Measurements from ENCODE around the gene TESK2. TPM values are rescaled to one million over a fixed set of nuclear protein-coding genes. Genes with fewer than 3 reads are reported as not detected.
"Not testable (repeated sequence)": the region's sequence is repeated elsewhere in the genome, so short reads cannot be mapped to it uniquely, and the experiment has no call there.

Gene TESK2
- polyA plus RNA-seq, 1 of the 3 experiments (the other 2 are of a cell fraction), result 1.3 TPM

DNA sequence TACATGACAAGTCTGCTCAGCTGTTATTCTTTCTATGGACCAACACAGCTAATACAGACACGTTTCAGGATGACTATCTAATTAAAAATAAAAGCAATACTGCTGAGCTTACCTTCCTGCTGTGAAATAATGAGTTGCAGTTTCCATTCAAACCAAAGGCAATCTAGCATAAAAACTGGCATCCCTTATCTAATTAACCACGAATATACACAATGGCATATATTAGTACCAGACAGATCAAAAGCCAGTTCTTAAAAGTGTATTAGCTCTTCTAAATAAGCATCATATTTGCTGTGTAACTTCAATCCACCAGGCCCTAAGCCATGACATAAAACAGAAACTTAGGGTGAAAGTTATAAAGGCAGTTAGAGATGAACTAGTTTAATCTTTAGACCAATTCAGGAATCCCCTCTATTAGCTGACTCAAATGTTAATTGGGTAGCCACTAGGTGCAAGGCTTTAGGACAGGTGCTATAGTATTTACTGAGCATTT lies 20.6 kb downstream of the TESK2 start:
- CTCF ChIA-PET, result no interaction called here
- Histone ChIP-seq H3K9me3 (no peaks in the 10 kb centered on the region), H3K79me2 (ENCODE audit: insufficient read depth) (no peaks in the 10 kb centered on the region), H3K9me2 (no peaks in the 10 kb centered on the region), H3K27me3 (ENCODE audit: insufficient read depth) (no peaks in the 10 kb centered on the region), H3K27ac (ENCODE audit: low read depth in 2 of 2, low read length in 1 of 2) (no peak overlapping the region), H3F3A (replicated peaks; ENCODE audit: insufficient read depth) (no peaks in the 10 kb centered on the region), H3K36me3 (replicated peaks in 1 of 2; ENCODE audit: control insufficient read depth in 1 of 2, insufficient read depth in 2 of 2, low read length in 1 of 2) (no peaks in the 10 kb centered on the region), H2AFZ (ENCODE audit: low read depth) (no peak overlapping the region), H4K20me1 (ENCODE audit: insufficient read depth) (no peaks in the 10 kb centered on the region), H3K4me3 (ENCODE audit: low read depth in 2 of 2, low read length in 1 of 2) (no peak overlapping the region), H3K4me1 (ENCODE audit: control insufficient read depth in 1 of 2, insufficient read depth in 2 of 2, low read depth in 1 of 2, low read length in 1 of 2) (no peaks in the 10 kb centered on the region), H3K9ac (no peak overlapping the region), H3K4me2 (no peak overlapping the region)
- no peak for DNase-seq
- POLR2A ChIA-PET, result no interaction called here
- TF ChIP-seq TEAD4 (IDR thresholded peaks at IDR 0.05; ENCODE audit: borderline replicate concordance, insufficient read depth), result no peak
- no peak for TF ChIP-seq TCF12 (IDR thresholded peaks at IDR 0.05)
- TF ChIP-seq, protein P1, sequence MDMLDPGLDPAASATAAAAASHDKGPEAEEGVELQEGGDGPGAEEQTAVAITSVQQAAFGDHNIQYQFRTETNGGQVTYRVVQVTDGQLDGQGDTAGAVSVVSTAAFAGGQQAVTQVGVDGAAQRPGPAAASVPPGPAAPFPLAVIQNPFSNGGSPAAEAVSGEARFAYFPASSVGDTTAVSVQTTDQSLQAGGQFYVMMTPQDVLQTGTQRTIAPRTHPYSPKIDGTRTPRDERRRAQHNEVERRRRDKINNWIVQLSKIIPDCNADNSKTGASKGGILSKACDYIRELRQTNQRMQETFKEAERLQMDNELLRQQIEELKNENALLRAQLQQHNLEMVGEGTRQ (IDR thresholded peaks at IDR 0.05; ENCODE audit: borderline replicate concordance, low read depth, low read length), result no peak
- no peak for TF ChIP-seq POLR2AphosphoS5 (IDR thresholded peaks at IDR 0.05; ENCODE audit: low read depth, low read length)
- no peak for TF ChIP-seq MEF2A (IDR thresholded peaks at IDR 0.05; ENCODE audit: borderline replicate concordance, low read depth)
- TF ChIP-seq, protein P2, sequence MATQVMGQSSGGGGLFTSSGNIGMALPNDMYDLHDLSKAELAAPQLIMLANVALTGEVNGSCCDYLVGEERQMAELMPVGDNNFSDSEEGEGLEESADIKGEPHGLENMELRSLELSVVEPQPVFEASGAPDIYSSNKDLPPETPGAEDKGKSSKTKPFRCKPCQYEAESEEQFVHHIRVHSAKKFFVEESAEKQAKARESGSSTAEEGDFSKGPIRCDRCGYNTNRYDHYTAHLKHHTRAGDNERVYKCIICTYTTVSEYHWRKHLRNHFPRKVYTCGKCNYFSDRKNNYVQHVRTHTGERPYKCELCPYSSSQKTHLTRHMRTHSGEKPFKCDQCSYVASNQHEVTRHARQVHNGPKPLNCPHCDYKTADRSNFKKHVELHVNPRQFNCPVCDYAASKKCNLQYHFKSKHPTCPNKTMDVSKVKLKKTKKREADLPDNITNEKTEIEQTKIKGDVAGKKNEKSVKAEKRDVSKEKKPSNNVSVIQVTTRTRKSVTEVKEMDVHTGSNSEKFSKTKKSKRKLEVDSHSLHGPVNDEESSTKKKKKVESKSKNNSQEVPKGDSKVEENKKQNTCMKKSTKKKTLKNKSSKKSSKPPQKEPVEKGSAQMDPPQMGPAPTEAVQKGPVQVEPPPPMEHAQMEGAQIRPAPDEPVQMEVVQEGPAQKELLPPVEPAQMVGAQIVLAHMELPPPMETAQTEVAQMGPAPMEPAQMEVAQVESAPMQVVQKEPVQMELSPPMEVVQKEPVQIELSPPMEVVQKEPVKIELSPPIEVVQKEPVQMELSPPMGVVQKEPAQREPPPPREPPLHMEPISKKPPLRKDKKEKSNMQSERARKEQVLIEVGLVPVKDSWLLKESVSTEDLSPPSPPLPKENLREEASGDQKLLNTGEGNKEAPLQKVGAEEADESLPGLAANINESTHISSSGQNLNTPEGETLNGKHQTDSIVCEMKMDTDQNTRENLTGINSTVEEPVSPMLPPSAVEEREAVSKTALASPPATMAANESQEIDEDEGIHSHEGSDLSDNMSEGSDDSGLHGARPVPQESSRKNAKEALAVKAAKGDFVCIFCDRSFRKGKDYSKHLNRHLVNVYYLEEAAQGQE (IDR thresholded peaks at IDR 0.05; ENCODE audit: low read depth, low read length), result no peak
- no peak for TF ChIP-seq NRF1 (IDR thresholded peaks at IDR 0.05; ENCODE audit: low read depth, low read length)
- no peak for TF ChIP-seq SMC3 (IDR thresholded peaks at IDR 0.05; ENCODE audit: low read depth, low read length)
- TF ChIP-seq FOXJ3 (CRISPR knock-in tag; IDR thresholded peaks at IDR 0.05), result no peak
- TF ChIP-seq GATA2 (CRISPR knock-in tag; IDR thresholded peaks at IDR 0.05), result no peak
- TF ChIP-seq, protein P3, sequence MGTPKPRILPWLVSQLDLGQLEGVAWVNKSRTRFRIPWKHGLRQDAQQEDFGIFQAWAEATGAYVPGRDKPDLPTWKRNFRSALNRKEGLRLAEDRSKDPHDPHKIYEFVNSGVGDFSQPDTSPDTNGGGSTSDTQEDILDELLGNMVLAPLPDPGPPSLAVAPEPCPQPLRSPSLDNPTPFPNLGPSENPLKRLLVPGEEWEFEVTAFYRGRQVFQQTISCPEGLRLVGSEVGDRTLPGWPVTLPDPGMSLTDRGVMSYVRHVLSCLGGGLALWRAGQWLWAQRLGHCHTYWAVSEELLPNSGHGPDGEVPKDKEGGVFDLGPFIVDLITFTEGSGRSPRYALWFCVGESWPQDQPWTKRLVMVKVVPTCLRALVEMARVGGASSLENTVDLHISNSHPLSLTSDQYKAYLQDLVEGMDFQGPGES (IDR thresholded peaks at IDR 0.05; ENCODE audit: low read depth, low read length), result no peak
- TF ChIP-seq RCOR1 (IDR thresholded peaks at IDR 0.05; ENCODE audit: low read length), result no peak
- TF ChIP-seq, protein P4, sequence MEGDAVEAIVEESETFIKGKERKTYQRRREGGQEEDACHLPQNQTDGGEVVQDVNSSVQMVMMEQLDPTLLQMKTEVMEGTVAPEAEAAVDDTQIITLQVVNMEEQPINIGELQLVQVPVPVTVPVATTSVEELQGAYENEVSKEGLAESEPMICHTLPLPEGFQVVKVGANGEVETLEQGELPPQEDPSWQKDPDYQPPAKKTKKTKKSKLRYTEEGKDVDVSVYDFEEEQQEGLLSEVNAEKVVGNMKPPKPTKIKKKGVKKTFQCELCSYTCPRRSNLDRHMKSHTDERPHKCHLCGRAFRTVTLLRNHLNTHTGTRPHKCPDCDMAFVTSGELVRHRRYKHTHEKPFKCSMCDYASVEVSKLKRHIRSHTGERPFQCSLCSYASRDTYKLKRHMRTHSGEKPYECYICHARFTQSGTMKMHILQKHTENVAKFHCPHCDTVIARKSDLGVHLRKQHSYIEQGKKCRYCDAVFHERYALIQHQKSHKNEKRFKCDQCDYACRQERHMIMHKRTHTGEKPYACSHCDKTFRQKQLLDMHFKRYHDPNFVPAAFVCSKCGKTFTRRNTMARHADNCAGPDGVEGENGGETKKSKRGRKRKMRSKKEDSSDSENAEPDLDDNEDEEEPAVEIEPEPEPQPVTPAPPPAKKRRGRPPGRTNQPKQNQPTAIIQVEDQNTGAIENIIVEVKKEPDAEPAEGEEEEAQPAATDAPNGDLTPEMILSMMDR (IDR thresholded peaks at IDR 0.05), result no peak
- no peak for TF ChIP-seq YY1 (IDR thresholded peaks at IDR 0.05; ENCODE audit: low read depth)
- TF ChIP-seq, protein P5, sequence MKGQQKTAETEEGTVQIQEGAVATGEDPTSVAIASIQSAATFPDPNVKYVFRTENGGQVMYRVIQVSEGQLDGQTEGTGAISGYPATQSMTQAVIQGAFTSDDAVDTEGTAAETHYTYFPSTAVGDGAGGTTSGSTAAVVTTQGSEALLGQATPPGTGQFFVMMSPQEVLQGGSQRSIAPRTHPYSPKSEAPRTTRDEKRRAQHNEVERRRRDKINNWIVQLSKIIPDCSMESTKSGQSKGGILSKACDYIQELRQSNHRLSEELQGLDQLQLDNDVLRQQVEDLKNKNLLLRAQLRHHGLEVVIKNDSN (IDR thresholded peaks at IDR 0.05; ENCODE audit: borderline replicate concordance, low read depth), result no peak
- no peak for TF ChIP-seq ELF1 (IDR thresholded peaks at IDR 0.05)
- no peak for TF ChIP-seq MXI1 (IDR thresholded peaks at IDR 0.05; ENCODE audit: low read depth, low read length)
- no peak for TF ChIP-seq GABPA (IDR thresholded peaks at IDR 0.05; ENCODE audit: low read depth)
- TF ChIP-seq, protein P6, sequence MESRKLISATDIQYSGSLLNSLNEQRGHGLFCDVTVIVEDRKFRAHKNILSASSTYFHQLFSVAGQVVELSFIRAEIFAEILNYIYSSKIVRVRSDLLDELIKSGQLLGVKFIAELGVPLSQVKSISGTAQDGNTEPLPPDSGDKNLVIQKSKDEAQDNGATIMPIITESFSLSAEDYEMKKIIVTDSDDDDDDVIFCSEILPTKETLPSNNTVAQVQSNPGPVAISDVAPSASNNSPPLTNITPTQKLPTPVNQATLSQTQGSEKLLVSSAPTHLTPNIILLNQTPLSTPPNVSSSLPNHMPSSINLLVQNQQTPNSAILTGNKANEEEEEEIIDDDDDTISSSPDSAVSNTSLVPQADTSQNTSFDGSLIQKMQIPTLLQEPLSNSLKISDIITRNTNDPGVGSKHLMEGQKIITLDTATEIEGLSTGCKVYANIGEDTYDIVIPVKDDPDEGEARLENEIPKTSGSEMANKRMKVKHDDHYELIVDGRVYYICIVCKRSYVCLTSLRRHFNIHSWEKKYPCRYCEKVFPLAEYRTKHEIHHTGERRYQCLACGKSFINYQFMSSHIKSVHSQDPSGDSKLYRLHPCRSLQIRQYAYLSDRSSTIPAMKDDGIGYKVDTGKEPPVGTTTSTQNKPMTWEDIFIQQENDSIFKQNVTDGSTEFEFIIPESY (IDR thresholded peaks at IDR 0.05; ENCODE audit: borderline replicate concordance, low read depth), result no peak
- 38% methylated on average over 2 of the region's 2 CpGs for WGBS (ENCODE audit: low lambda C conversion rate)

DNA sequence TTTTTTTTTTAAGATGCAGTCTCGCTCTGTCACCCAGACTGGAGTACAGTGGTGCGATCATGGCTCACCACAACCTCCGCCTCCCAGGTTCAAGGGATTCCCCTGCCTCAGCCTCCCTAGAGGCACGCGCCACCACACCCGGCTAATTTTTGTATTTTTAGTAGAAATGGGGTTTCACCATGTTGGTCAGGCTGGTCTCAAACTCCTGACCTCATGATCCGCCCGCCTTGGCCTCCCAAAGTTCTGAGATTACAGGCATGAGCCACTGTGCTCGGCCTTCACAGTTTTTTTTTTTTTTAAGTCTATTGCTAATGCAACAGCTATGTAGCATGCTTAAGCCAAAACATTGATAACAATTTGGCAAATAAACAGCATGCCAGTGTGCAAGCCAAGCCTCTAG lies 23.6 kb downstream of the TESK2 start:
- POLR2A ChIA-PET; H3K36me3 ChIP-seq (replicated peaks in 1 of 2; ENCODE audit: control insufficient read depth in 1 of 2, insufficient read depth in 2 of 2, low read length in 1 of 2); CTCF ChIA-PET; H3F3A ChIP-seq (replicated peaks; ENCODE audit: insufficient read depth); H3K9me2 ChIP-seq; DNase-seq; H3K79me2 ChIP-seq (ENCODE audit: insufficient read depth); H3K27me3 ChIP-seq (ENCODE audit: insufficient read depth); H3K9ac ChIP-seq; H4K20me1 ChIP-seq (ENCODE audit: insufficient read depth); H2AFZ ChIP-seq (ENCODE audit: low read depth); H3K4me1 ChIP-seq (ENCODE audit: control insufficient read depth in 1 of 2, insufficient read depth in 2 of 2, low read depth in 1 of 2, low read length in 1 of 2); H3K4me2 ChIP-seq; H3K9me3 ChIP-seq; H3K4me3 ChIP-seq (ENCODE audit: low read depth in 2 of 2, low read length in 1 of 2); H3K27ac ChIP-seq (ENCODE audit: low read depth in 2 of 2, low read length in 1 of 2): not testable (repeated sequence)
- 90% methylated on average over 9 of the region's 9 CpGs for WGBS (ENCODE audit: low lambda C conversion rate)
